Measurements from ENCODE around the gene CIZ1. TPM values are rescaled to one million over a fixed set of nuclear protein-coding genes. Genes with fewer than 3 reads are reported as not detected.

CIZ1 gene
- polyA plus RNA-seq, 1 donor: 95.1 TPM

DNA sequence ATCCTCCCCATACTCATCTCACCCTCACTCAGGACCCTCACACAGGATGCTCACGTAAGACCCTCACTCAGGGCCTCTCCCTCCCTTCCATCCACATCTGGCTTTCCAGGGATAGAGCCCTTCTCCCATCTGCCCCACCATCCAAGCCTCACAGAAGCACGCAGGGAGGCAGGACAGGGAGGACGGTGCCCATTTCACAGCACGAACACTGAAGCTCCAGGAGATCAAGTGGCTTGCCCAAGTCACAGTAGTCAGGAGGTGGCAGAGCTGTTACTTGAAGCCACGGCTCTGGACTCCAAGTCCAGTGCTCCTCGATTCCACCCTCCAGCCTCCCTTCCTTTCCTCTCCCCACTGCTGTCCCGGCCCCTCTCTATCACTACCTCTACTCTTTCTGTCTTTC is 33.5 kb upstream of the CIZ1 start:
- 83% methylated on average over 2 of the region's 7 CpGs for WGBS (ENCODE audit: insufficient coverage, low lambda C conversion rate)
- no peak for DNase-seq

DNA sequence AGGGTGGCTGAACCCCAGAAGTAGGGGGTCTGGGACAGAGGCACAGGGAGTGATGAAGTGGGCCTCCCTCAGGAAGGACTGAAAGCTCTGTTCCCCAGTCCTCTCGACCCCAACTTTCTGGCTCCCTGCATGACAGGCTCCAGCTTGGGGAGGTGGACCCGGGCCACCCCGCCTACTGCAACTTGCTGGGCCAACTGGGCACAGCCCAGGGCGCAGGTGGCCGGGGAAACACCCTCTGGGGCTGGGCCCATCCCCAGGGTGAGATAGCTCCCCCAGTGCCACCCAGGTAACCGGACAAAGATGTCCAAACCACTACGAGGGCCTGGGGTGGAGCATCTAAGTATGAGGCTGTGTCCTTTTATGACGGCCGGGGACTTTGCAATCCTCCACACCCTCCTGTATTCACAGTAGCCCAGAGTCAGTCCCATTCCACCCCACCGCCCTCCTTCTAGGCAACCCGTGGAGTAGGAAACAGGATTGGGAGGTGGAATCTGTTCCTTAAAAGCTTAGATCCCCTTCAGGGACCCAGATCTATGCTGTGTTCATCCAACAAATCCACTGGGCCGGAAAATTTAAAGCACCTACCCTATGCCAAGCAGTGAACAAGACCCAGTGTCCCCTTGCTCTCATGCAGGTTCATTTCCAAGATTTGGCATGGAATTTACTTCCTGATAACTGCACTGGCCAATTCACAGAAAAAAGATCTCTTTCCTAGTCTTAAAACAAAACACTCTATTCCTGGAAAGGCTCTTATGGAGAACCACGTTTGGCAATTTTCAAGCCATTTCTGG is 31.7 kb upstream of the CIZ1 start:
- no peak overlapping the region for H3K4me3 ChIP-seq (ENCODE audit: low read length)
- H3K36me3 ChIP-seq (ENCODE audit: control insufficient read depth, insufficient read depth, low read length): peaks cover 28% of the 10 kb centered on the region
- H3K27ac ChIP-seq (ENCODE audit: low read length): no peak overlapping the region
- H3K4me1 ChIP-seq (ENCODE audit: control insufficient read depth, insufficient read depth, low read length): peaks cover 4% of the 10 kb centered on the region
- H3K27me3 ChIP-seq (ENCODE audit: control insufficient read depth, insufficient read depth, low read length): no peaks in the 10 kb centered on the region
- no peaks in the 10 kb centered on the region for H3K9me3 ChIP-seq (ENCODE audit: control insufficient read depth, low read depth, low read length)
- no peak for DNase-seq
- no CpG with 5 or more reads among the region's 13 CpGs for WGBS (ENCODE audit: insufficient coverage, low lambda C conversion rate)

More for the DNA sequence above, 33.5 kb upstream of the CIZ1 start:
- Histone ChIP-seq H3K4me1 (ENCODE audit: control insufficient read depth, insufficient read depth, low read length) (no peaks in the 10 kb centered on the region), H3K4me3 (ENCODE audit: low read length) (no peak overlapping the region), H3K27me3 (ENCODE audit: control insufficient read depth, insufficient read depth, low read length) (no peaks in the 10 kb centered on the region), H3K27ac (ENCODE audit: low read length) (no peak overlapping the region), H3K9me3 (ENCODE audit: control insufficient read depth, low read depth, low read length) (no peaks in the 10 kb centered on the region), H3K36me3 (ENCODE audit: control insufficient read depth, insufficient read depth, low read length) (peaks cover 28% of the 10 kb centered on the region)

DNA sequence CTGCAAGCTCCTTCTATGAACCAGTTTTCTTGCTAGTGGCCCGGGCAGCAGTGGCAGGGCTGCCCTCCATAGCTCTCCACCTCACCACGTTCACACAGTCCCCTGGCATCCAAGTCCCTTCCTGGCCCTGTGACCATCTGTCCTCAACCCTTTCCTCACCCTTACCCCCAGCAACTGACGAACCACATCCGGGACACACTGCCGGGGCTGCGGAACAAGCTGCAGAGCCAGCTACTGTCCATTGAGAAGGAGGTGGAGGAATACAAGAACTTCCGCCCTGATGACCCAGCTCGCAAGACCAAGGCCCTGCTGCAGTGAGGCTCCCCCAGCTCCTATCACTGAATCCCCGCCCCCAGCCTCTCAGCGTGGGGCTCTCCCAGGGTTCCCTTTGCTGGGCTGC is 30.7 kb upstream of the CIZ1 start:
- no peaks in the 10 kb centered on the region for H3K9me3 ChIP-seq (ENCODE audit: control insufficient read depth, low read depth, low read length)
- WGBS (ENCODE audit: insufficient coverage, low lambda C conversion rate): no CpG with 5 or more reads among the region's 10 CpGs
- no peak overlapping the region for H3K27ac ChIP-seq (ENCODE audit: low read length)
- no peak overlapping the region for H3K4me3 ChIP-seq (ENCODE audit: low read length)
- DNase-seq: no peak
- H3K36me3 ChIP-seq (ENCODE audit: control insufficient read depth, insufficient read depth, low read length): peaks cover 28% of the 10 kb centered on the region
- H3K27me3 ChIP-seq (ENCODE audit: control insufficient read depth, insufficient read depth, low read length): no peaks in the 10 kb centered on the region
- H3K4me1 ChIP-seq (ENCODE audit: control insufficient read depth, insufficient read depth, low read length): peaks cover 11% of the 10 kb centered on the region

DNA sequence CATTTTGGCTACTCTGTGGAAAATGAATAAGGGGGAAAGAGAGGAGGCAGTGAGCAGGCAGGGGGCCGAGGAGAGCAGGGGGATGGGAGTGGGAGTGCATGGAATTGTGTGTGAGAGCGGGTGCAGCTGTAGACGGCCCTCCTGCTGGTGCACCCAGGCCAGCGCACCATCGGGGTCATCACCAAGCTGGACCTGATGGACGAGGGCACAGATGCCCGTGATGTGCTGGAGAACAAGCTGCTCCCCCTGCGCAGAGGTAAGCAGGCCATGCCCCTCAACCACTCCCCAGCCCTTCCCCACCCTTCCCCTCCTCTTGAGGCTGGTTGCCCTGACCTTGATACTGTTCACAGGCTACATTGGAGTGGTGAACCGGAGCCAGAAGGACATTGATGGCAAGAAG is 28.5 kb upstream of the CIZ1 start:
- H3K27me3 ChIP-seq (ENCODE audit: control insufficient read depth, insufficient read depth, low read length): no peaks in the 10 kb centered on the region
- peaks cover 28% of the 10 kb centered on the region for H3K36me3 ChIP-seq (ENCODE audit: control insufficient read depth, insufficient read depth, low read length)
- H3K4me3 ChIP-seq (ENCODE audit: low read length): no peak overlapping the region
- no peak overlapping the region for H3K27ac ChIP-seq (ENCODE audit: low read length)
- H3K9me3 ChIP-seq (ENCODE audit: control insufficient read depth, low read depth, low read length): no peaks in the 10 kb centered on the region
- DNase-seq: no peak
- no CpG with 5 or more reads among the region's 9 CpGs for WGBS (ENCODE audit: insufficient coverage, low lambda C conversion rate)
- H3K4me1 ChIP-seq (ENCODE audit: control insufficient read depth, insufficient read depth, low read length): peaks cover 20% of the 10 kb centered on the region

DNA sequence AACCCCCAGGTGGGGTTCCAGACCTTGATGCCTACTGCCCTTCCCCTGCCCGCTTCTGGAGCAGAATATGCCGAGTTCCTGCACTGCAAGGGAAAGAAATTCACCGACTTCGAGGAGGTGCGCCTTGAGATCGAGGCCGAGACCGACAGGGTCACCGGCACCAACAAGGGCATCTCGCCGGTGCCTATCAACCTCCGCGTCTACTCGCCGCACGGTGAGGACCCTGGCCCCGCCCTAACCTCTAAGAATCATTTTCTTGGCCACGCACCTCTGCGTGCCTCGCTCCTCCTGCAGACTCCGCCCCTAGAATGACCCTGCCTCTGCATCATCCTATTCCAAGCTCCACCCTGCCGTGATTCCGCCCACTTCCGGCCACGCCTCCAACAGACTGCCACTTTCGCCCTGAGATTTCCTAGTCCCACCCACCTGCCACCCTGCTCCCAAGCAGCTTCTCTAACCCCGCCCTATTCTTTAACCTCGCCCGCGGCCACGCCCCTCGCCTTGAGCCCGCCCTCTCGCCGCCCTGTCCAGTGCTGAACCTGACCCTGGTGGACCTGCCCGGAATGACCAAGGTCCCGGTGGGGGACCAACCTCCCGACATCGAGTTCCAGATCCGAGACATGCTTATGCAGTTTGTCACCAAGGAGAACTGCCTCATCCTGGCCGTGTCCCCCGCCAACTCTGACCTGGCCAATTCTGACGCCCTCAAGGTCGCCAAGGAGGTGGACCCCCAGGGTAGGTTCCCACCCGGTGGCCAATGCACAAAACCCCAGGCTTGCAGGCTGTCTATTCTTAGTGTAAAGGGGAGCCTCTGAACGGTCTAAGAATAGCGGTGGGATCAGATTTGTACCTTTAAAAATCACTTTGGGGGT is 27.4 kb upstream of the CIZ1 start:
- peak overlapping the region; percentile 54 for H3K27ac ChIP-seq (ENCODE audit: low read length)
- DNase-seq: peak; percentile 97 to 99
- no peaks in the 10 kb centered on the region for H3K27me3 ChIP-seq (ENCODE audit: control insufficient read depth, insufficient read depth, low read length)
- H3K36me3 ChIP-seq (ENCODE audit: control insufficient read depth, insufficient read depth, low read length): peaks cover 26% of the 10 kb centered on the region
- peak overlapping the region; percentile 58 for H3K4me3 ChIP-seq (ENCODE audit: low read length)
- WGBS (ENCODE audit: insufficient coverage, low lambda C conversion rate): no CpG with 5 or more reads among the region's 47 CpGs
- H3K4me1 ChIP-seq (ENCODE audit: control insufficient read depth, insufficient read depth, low read length): peaks cover 20% of the 10 kb centered on the region
- H3K9me3 ChIP-seq (ENCODE audit: control insufficient read depth, low read depth, low read length): no peaks in the 10 kb centered on the region

DNA sequence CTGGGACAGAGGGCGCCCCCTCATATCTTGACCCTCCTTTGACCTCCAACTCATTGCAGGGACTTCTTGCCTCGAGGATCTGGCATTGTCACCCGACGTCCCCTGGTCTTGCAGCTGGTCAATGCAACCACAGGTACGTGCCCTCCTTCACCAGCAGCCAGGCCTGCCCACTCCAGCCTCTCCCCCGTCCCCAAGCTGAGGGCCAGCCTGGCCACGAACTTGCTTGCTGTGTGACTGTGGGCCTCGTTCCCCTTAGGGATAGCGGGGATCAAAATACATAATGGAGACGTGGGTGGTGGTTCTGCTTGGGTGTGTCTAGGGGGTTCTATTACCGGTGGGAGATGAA is 26.8 kb upstream of the CIZ1 start:
- no peaks in the 10 kb centered on the region for H3K9me3 ChIP-seq (ENCODE audit: control insufficient read depth, low read depth, low read length)
- H3K4me1 ChIP-seq (ENCODE audit: control insufficient read depth, insufficient read depth, low read length): peaks cover 20% of the 10 kb centered on the region
- peak overlapping the region; percentile 58 for H3K4me3 ChIP-seq (ENCODE audit: low read length)
- no peak for DNase-seq
- peaks cover 22% of the 10 kb centered on the region for H3K36me3 ChIP-seq (ENCODE audit: control insufficient read depth, insufficient read depth, low read length)
- peak overlapping the region; percentile 54 for H3K27ac ChIP-seq (ENCODE audit: low read length)
- WGBS (ENCODE audit: insufficient coverage, low lambda C conversion rate): no CpG with 5 or more reads among the region's 11 CpGs
- H3K27me3 ChIP-seq (ENCODE audit: control insufficient read depth, insufficient read depth, low read length): no peaks in the 10 kb centered on the region

DNA sequence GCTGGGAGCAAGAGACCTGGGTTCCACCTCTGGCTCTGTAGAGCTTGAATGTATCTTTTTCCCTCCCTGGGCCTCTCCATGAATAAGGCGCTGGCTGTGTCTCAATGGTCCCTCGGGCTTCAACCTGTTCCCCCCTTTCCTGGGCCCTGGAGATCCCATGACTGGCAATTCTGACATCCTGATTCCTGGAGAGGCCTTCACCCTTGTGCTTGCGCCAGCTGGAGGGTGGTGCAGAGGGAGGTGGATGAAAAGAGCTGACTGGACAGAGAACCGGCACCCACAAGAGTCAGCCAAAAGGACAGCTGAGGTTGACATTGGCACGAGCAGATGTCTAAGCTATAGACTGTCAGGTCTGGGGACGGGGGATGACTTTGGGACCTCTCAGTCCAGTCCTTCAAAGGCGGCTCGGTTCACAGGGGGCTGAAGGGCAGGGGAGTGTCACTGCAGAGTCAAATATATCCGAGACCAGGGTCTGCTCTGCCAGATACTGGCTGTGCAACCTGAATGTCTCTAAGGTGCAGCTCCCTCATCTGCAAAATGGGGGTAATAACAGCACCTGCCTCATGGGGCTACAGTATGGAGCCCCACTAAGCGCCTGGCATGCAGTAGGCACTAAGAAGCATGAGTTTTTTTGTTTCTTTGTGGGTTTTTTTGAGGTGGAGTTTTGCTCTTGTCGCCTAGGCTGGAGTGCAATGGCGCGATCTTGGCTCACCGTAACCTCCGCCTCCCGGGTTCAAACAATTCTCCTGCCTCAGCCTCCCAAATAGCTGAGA is 25.6 kb upstream of the CIZ1 start:
- Histone ChIP-seq H3K4me1 (ENCODE audit: control insufficient read depth, insufficient read depth, low read length) (peaks cover 29% of the 10 kb centered on the region), H3K27ac (ENCODE audit: low read length) (peak overlapping the region; percentile 13)
- no CpG with 5 or more reads among the region's 16 CpGs for WGBS (ENCODE audit: insufficient coverage, low lambda C conversion rate)

DNA sequence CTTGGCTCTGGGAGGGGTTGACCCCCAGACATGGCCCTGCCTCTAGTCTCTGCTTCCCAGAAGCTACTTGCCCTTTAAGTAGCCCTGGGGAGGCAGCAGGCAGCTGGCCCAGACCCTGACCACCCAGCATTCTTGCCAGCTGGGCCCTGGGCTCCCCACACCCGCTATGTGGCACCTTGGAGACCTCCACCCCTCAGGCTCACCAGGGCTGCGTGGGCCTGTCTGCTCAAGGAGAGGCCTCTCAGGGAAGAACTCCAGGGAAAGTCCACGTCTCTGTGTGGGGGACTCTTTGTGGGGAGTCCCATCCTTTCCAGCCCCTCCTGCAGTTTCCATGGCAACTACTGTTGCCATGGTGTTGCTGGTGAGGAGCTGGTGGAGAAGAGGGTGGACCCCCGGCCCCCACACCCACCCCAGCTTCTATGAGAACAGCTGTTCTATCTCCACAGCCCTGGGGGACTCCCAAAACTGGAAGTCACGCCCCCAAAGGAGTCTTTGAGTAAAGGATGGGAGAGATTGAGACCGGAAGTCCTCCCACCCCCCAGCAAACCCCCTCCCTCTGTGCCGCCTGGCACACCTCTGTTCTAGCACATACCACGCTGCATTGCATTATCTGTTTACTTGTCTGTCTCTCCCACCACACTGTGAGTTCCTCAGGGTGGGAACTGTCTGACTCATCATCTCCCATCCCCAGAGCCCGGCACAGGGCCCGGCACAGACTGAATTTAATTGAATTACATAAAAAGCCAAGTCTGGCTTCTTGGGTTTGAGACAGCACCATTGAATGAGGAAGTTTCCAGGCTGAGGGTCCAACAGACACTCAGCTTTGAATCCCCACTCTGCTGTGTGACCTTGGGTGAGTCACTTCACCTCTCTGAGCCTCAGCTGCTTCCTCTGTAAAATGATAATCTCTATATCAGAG is 24.4 kb upstream of the CIZ1 start:
- H3K36me3 ChIP-seq (ENCODE audit: control insufficient read depth, insufficient read depth, low read length): peaks cover 6% of the 10 kb centered on the region
- H3K4me1 ChIP-seq (ENCODE audit: control insufficient read depth, insufficient read depth, low read length): peaks cover 41% of the 10 kb centered on the region
- H3K9me3 ChIP-seq (ENCODE audit: control insufficient read depth, low read depth, low read length): no peaks in the 10 kb centered on the region
- no peaks in the 10 kb centered on the region for H3K27me3 ChIP-seq (ENCODE audit: control insufficient read depth, insufficient read depth, low read length)
- WGBS (ENCODE audit: insufficient coverage, low lambda C conversion rate): no CpG with 5 or more reads among the region's 10 CpGs
- DNase-seq: no peak
- no peak overlapping the region for H3K4me3 ChIP-seq (ENCODE audit: low read length)
- H3K27ac ChIP-seq (ENCODE audit: low read length): no peak overlapping the region

More for the DNA sequence above, 25.6 kb upstream of the CIZ1 start:
- Histone ChIP-seq H3K4me3 (ENCODE audit: low read length) (no peak overlapping the region), H3K9me3 (ENCODE audit: control insufficient read depth, low read depth, low read length) (no peaks in the 10 kb centered on the region), H3K27me3 (ENCODE audit: control insufficient read depth, insufficient read depth, low read length) (no peaks in the 10 kb centered on the region), H3K36me3 (ENCODE audit: control insufficient read depth, insufficient read depth, low read length) (peaks cover 10% of the 10 kb centered on the region)
- peak; percentile 32 to 49 for DNase-seq

DNA sequence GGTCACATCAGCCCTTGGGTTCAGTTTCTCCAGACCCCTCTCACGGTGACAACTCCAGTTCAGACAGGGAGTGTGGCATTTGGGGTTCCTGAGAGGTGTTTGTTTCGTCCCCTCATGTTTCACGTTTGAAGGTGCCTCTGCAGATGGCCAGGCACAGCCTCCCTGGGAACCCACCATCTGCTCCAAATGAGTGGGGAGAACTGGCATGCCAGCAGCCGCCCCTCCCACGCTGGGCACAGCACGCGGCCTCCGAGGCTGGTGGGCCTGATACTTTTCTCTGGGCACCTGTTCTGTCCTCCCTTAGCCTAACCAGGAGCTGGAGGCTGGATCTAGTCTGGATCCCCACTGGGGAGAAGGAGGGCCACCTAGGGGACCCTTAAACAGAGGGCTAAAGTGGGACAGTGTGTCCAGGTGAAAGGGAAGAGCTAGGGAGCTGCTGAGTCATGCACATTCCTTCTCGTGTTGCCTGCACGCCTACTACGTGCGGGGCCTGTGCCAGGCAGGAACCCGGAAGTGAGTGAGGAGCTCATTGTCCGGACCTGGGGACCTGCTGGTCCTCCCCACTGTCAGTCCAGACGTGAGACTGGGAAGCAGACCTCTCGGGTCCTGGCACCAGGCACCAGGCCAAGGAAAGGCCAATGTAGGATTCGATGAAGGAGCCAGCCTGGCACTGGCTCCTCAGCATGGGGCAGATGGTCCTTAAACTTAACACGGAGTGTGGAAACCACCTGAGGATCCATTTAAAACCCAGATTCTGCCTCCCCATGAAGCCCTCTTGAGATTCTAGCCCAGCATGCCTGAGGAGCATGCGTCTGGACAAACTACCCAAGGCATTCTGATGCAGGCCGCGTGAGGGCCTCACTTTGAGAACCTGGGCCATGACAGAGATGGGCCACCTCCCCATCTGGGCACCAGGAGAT is 23.5 kb upstream of the CIZ1 start:
- 100% methylated on average over 1 of the region's 21 CpGs for WGBS (ENCODE audit: insufficient coverage, low lambda C conversion rate)
- no peaks in the 10 kb centered on the region for H3K36me3 ChIP-seq (ENCODE audit: control insufficient read depth, insufficient read depth, low read length)

More for the DNA sequence above, 23.5 kb upstream of the CIZ1 start:
- H3K27me3 ChIP-seq (ENCODE audit: control insufficient read depth, insufficient read depth, low read length): no peaks in the 10 kb centered on the region
- no peak overlapping the region for H3K4me3 ChIP-seq (ENCODE audit: low read length)
- no peak for DNase-seq
- no peaks in the 10 kb centered on the region for H3K9me3 ChIP-seq (ENCODE audit: control insufficient read depth, low read depth, low read length)
- no peak overlapping the region for H3K27ac ChIP-seq (ENCODE audit: low read length)
- peaks cover 47% of the 10 kb centered on the region for H3K4me1 ChIP-seq (ENCODE audit: control insufficient read depth, insufficient read depth, low read length)
